NCI-H1694 (cell line): ENCODE measurements around the gene PIK3C2B.
"Not testable (repeated sequence)": the region's sequence is repeated elsewhere in the genome, so short reads cannot be mapped to it uniquely, and the experiment has no call there.

Experiments
- DNase-seq: peaks from one replicate; lab custom pipeline; 2025; lab: John Stamatoyannopoulos, UW

Gene PIK3C2B

GRCh38 chr1:204494281-204495077 lies at the start of gene PIK3C2B:
Gene PIK3C2B (minus strand): TSS chr1:204494805. CDS start chr1:204469802, 25,003 bp downstream.
- peak; percentile 42 for DNase-seq

- no peak for DNase-seq
Observed at GRCh38 chr1:204544321-204544720, 49.7 kb upstream of the PIK3C2B start.

GRCh38 chr1:204541626-204542025 lies 47.0 kb upstream of the PIK3C2B start:
- no peak for DNase-seq

GRCh38 chr1:204532832-204533231 lies 38.2 kb upstream of the PIK3C2B start:
- no peak for DNase-seq

- no peak for DNase-seq
Observed at GRCh38 chr1:204530932-204531331, 36.3 kb upstream of the PIK3C2B start.

GRCh38 chr1:204529371-204529895 lies 34.8 kb upstream of the PIK3C2B start:
- no peak for DNase-seq

- no peak for DNase-seq
Observed at GRCh38 chr1:204528677-204529076, 34.1 kb upstream of the PIK3C2B start.

GRCh38 chr1:204528241-204528640 lies 33.6 kb upstream of the PIK3C2B start:
- no peak for DNase-seq

- DNase-seq, result no peak
Observed at GRCh38 chr1:204524986-204525385, 30.4 kb upstream of the PIK3C2B start.

- DNase-seq, result no peak
Observed at GRCh38 chr1:204523605-204524215, 29.1 kb upstream of the PIK3C2B start.

GRCh38 chr1:204521941-204522521 lies 27.4 kb upstream of the PIK3C2B start:
- not testable (repeated sequence) for DNase-seq

GRCh38 chr1:204520834-204521709 lies 26.5 kb upstream of the PIK3C2B start:
- no peak for DNase-seq

- DNase-seq, result not testable (repeated sequence)
Observed at GRCh38 chr1:204517382-204517781, 22.8 kb upstream of the PIK3C2B start.

- DNase-seq, result peak; percentile 96
Observed at GRCh38 chr1:204516180-204516879, 21.7 kb upstream of the PIK3C2B start, which contains the start of gene MDM4. Gene MDM4 (plus strand): TSS chr1:204516406. CDS start chr1:204525519, 9,113 bp downstream.

GRCh38 chr1:204514828-204515227 lies 20.2 kb upstream of the PIK3C2B start:
- DNase-seq, result no peak

GRCh38 chr1:204513117-204513716 lies 18.6 kb upstream of the PIK3C2B start:
- DNase-seq, result no peak

- no peak for DNase-seq
Observed at GRCh38 chr1:204511366-204511765, 16.8 kb upstream of the PIK3C2B start.

- DNase-seq, result no peak
Observed at GRCh38 chr1:204509186-204509635, 14.6 kb upstream of the PIK3C2B start.

- DNase-seq, result no peak
Observed at GRCh38 chr1:204507317-204508105, 12.9 kb upstream of the PIK3C2B start.

- peak; percentile 98 for DNase-seq
Observed at GRCh38 chr1:204506969-204507316, 12.3 kb upstream of the PIK3C2B start.
